ENCODE data around the gene VIPR2. TPM values are rescaled to one million over a fixed set of nuclear protein-coding genes. Genes with fewer than 3 reads are reported as not detected.

The VIPR2 gene
- total RNA-seq, 1 donor = not detected

- DNase-seq (ENCODE audit: low read depth) = no peak
- H3K4me3 ChIP-seq (ENCODE audit: low read depth, low read length) = no peak overlapping the region
- no peak for TF ChIP-seq CTCF (IDR thresholded peaks at IDR 0.05; ENCODE audit: insufficient read depth, low read depth, low read length)
These were observed 1.6 kb upstream of the VIPR2 start for GRCh38 chr7:159146084-159146858.

- TF ChIP-seq CTCF (IDR thresholded peaks at IDR 0.05; ENCODE audit: insufficient read depth, low read depth, low read length) = no peak
- DNase-seq (ENCODE audit: low read depth) = no peak
- H3K4me3 ChIP-seq (ENCODE audit: low read depth, low read length) = no peak overlapping the region
These were observed 806 bp upstream of the VIPR2 start for GRCh38 chr7:159145490-159145855.

GRCh38 chr7:159143780-159144757, 598 bp downstream of the VIPR2 start:
- DNase-seq (ENCODE audit: low read depth) = no peak
- H3K4me3 ChIP-seq (ENCODE audit: low read depth, low read length) = no peak overlapping the region
- TF ChIP-seq CTCF (IDR thresholded peaks at IDR 0.05; ENCODE audit: insufficient read depth, low read depth, low read length) = no peak

GRCh38 chr7:159142730-159143129, 1.9 kb downstream of the VIPR2 start:
- no peak for TF ChIP-seq CTCF (IDR thresholded peaks at IDR 0.05; ENCODE audit: insufficient read depth, low read depth, low read length)
- H3K4me3 ChIP-seq (ENCODE audit: low read depth, low read length) = no peak overlapping the region
- DNase-seq (ENCODE audit: low read depth) = no peak

- no peak overlapping the region for H3K4me3 ChIP-seq (ENCODE audit: low read depth, low read length)
- DNase-seq (ENCODE audit: low read depth) = no peak
- no peak for TF ChIP-seq CTCF (IDR thresholded peaks at IDR 0.05; ENCODE audit: insufficient read depth, low read depth, low read length)
These were observed 2.5 kb downstream of the VIPR2 start for GRCh38 chr7:159142199-159142598.

- TF ChIP-seq CTCF (IDR thresholded peaks at IDR 0.05; ENCODE audit: insufficient read depth, low read depth, low read length) = no peak
These were observed 3.0 kb downstream of the VIPR2 start for GRCh38 chr7:159141660-159142059.

More at GRCh38 chr7:159141660-159142059, 3.0 kb downstream of the VIPR2 start:
- H3K4me3 ChIP-seq (ENCODE audit: low read depth, low read length) = no peak overlapping the region
- DNase-seq (ENCODE audit: low read depth) = no peak

All from fibroblast of villous mesenchyme (primary cell).